Left lung (tissue), 10 donors: ENCODE data around the gene DDX3X. TPM values are rescaled to one million over a fixed set of nuclear protein-coding genes. Genes with fewer than 3 reads are reported as not detected.

Experiments
- ATAC-seq: fragments of 200-7000 bp; cut with Tn5 transposase; one replicate; pipeline ENCODE4 v1.9.1; 2020; ENCODE audit warnings: moderate library complexity
- DNase-seq, 4 donors: peaks; one replicate each; pipeline ENCODE4 v3.0.0-alpha.2; 2013 to 2020
- H3K27ac ChIP-seq, 2 donors: fragments of 200-600 bp; sonication (generic) in 1 of 2; one replicate each; pipeline versions ENCODE4 v1.5.0 to v1.8.0; 2020 to 2021
- H3K27me3 ChIP-seq, 2 donors: fragments of 200-600 bp; sonication (generic) in 1 of 2; one replicate each; pipeline versions ENCODE4 v1.5.0 to v1.8.0; 2020 to 2021
- H3K36me3 ChIP-seq, 2 donors: fragments of 200-600 bp; sonication (generic) in 1 of 2; one replicate each; pipeline versions ENCODE4 v1.5.0 to v1.8.0; 2020 to 2021
- H3K4me1 ChIP-seq, 2 donors: fragments of 200-600 bp; one replicate each; pipeline ENCODE4 v1.8.0; 2021
- H3K4me3 ChIP-seq, 2 donors: fragments of 200-600 bp; sonication (generic) in 1 of 2; one replicate each; pipeline versions ENCODE4 v1.5.0 to v1.8.0; 2020 to 2021; ENCODE audit warnings: mild to moderate bottlenecking in 1 of 2
- H3K9me3 ChIP-seq, 2 donors: fragments of 200-600 bp; sonication (generic) in 1 of 2; one replicate each; pipeline versions ENCODE4 v1.5.0 to v1.8.0; 2020 to 2021
- CTCF ChIP-seq, 2 donors: fragments of 200-600 bp; sonication (generic) in 1 of 2; IDR thresholded peaks; one replicate each; pipeline versions ENCODE4 v1.5.0 to v1.8.0; 2021; ENCODE audit warnings: antibody characterized with exemption in 2 of 2
- intact Hi-C, 2 donors: fragments of 100-400 bp; cut with DNase I; formaldehyde crosslinking; loops; one replicate each; pipeline versions ENCODE4 v1.11.2 to v1.14.2; 2022
- polyA plus RNA-seq, 6 donors: library from polyadenylated mRNA; unstranded; fragments of 120-200 nt; gene quantifications; one replicate each; pipeline ENCODE4 v1.2.1, GENCODE V29; 2013; ENCODE audit not compliant: insufficient read length in 6 of 6
- total RNA-seq, 2 donors: library from RNA; stranded (reverse); fragmentation: NEBNext Ultra II Directional; extraction: Animal tissue kit (Norgen Biotek cat#: 25700); gene quantifications; one replicate each; pipeline ENCODE4 v1.2.1, GENCODE V29; 2021
- donor health status: DM: no; HTN: yes; CAD: no.
- donor health status: DM: no; HTN: no; CAD: no.

Gene DDX3X
- total and polyA plus RNA-seq, 8 donors: 239 to 360 (median 266) TPM

- Histone ChIP-seq H3K4me3 (peak overlapping the region; percentile 67 to 96), H3K9me3 (no peaks in the 10 kb centered on the region), H3K4me1 (peaks cover 14 to 20% of the 10 kb centered on the region in 2 donors), H3K27ac (peak overlapping the region; percentile 99 to 100), H3K27me3 (no peaks in the 10 kb centered on the region), H3K36me3 (no peaks in the 10 kb centered on the region)
- peak; percentile 0 for ATAC-seq
- DNase-seq: peak in 1 of 4 donors; percentile 54
- intact Hi-C loops: no loop called here
- TF ChIP-seq CTCF (IDR thresholded peaks at IDR 0.05): no peak
These were observed 1.5 kb upstream of the DDX3X start for GRCh38 chrX:41332408-41333002.

- H3K9me3 ChIP-seq: no peaks in the 10 kb centered on the region
- H3K4me1 ChIP-seq: peaks cover 20 to 27% of the 10 kb centered on the region in 2 donors
- no peak for TF ChIP-seq CTCF (IDR thresholded peaks at IDR 0.05)
- ATAC-seq (peak; percentile 67), DNase-seq (peak; percentile 90 to 93 (median 92))
- peak overlapping the region; percentile 67 to 96 for H3K4me3 ChIP-seq
- no peaks in the 10 kb centered on the region for H3K27me3 ChIP-seq
- H3K36me3 ChIP-seq: no peaks in the 10 kb centered on the region
- peak overlapping the region; percentile 99 to 100 for H3K27ac ChIP-seq
- intact Hi-C loops: no loop called here
These were observed 789 bp upstream of the DDX3X start for GRCh38 chrX:41333003-41333743.

GRCh38 chrX:41334363-41335197, 618 bp downstream of the DDX3X start:
- intact Hi-C loops: no loop called here
- no peak for TF ChIP-seq CTCF (IDR thresholded peaks at IDR 0.05)
- peaks cover 0 to 5% of the 10 kb centered on the region in 2 donors for H3K36me3 ChIP-seq

GRCh38 chrX:41335198-41335957, 1.4 kb downstream of the DDX3X start:
- TF ChIP-seq CTCF (IDR thresholded peaks at IDR 0.05): no peak
- DNase-seq (no peak), ATAC-seq (no peak)
- H3K4me3 ChIP-seq: peak overlapping the region; percentile 67 to 96
- H3K27ac ChIP-seq: peak overlapping the region; percentile 99 to 100
- H3K36me3 ChIP-seq: peaks cover 0 to 9% of the 10 kb centered on the region in 2 donors
- peaks cover 38 to 42% of the 10 kb centered on the region in 2 donors for H3K4me1 ChIP-seq
- intact Hi-C loops: no loop called here
- H3K27me3 ChIP-seq: no peaks in the 10 kb centered on the region
- no peaks in the 10 kb centered on the region for H3K9me3 ChIP-seq

More at GRCh38 chrX:41334363-41335197, 618 bp downstream of the DDX3X start:
- ATAC-seq: peak; percentile 70
- H3K4me3 ChIP-seq: peak overlapping the region; percentile 67 to 96
- H3K27me3 ChIP-seq: no peaks in the 10 kb centered on the region
- H3K9me3 ChIP-seq: no peaks in the 10 kb centered on the region
- peak; percentile 85 to 92 (median 90) for DNase-seq
- H3K27ac ChIP-seq: peak overlapping the region; percentile 99 to 100
- peaks cover 33 to 34% of the 10 kb centered on the region in 2 donors for H3K4me1 ChIP-seq
